DMS79 (cell line): ENCODE results near the gene PSG1.
"Not testable (repeated sequence)": the region's sequence is repeated elsewhere in the genome, so short reads cannot be mapped to it uniquely, and the experiment has no call there.

ENCODE experiments used
- DNase-seq: peaks from one replicate; lab custom pipeline; 2025; lab: John Stamatoyannopoulos, UW

PSG1 gene

GRCh38 chr19:42881279-42881678, 1.8 kb upstream of the PSG1 start:
- DNase-seq, result not testable (repeated sequence)

GRCh38 chr19:42880621-42881020, 1.1 kb upstream of the PSG1 start:
- DNase-seq, result not testable (repeated sequence)

GRCh38 chr19:42876596-42876995, 2.9 kb downstream of the PSG1 start:
- DNase-seq, result not testable (repeated sequence)

GRCh38 chr19:42875881-42876280, 3.6 kb downstream of the PSG1 start:
- not testable (repeated sequence) for DNase-seq

- not testable (repeated sequence) for DNase-seq
Measured at GRCh38 chr19:42874901-42875813, 4.4 kb downstream of the PSG1 start.

- DNase-seq, result not testable (repeated sequence)
Measured at GRCh38 chr19:42874136-42874535, 5.4 kb downstream of the PSG1 start.

- DNase-seq, result no peak
Measured at GRCh38 chr19:42872608-42873007, 6.9 kb downstream of the PSG1 start.

- DNase-seq, result no peak
Measured at GRCh38 chr19:42857544-42857867, 22.0 kb downstream of the PSG1 start.

GRCh38 chr19:42856866-42857543, 22.5 kb downstream of the PSG1 start:
- not testable (repeated sequence) for DNase-seq

GRCh38 chr19:42854745-42855144, 24.8 kb downstream of the PSG1 start:
- DNase-seq, result not testable (repeated sequence)

GRCh38 chr19:42853231-42853630, 26.3 kb downstream of the PSG1 start:
- not testable (repeated sequence) for DNase-seq

GRCh38 chr19:42852821-42853220, 26.7 kb downstream of the PSG1 start:
- DNase-seq, result not testable (repeated sequence)

GRCh38 chr19:42851718-42852280, 27.7 kb downstream of the PSG1 start:
- DNase-seq, result not testable (repeated sequence)

- no peak for DNase-seq
Measured at GRCh38 chr19:42850981-42851717, 28.4 kb downstream of the PSG1 start.

GRCh38 chr19:42846597-42846996, 32.9 kb downstream of the PSG1 start:
- DNase-seq, result no peak

- not testable (repeated sequence) for DNase-seq
Measured at GRCh38 chr19:42843631-42844030, 35.9 kb downstream of the PSG1 start.

GRCh38 chr19:42832746-42833442, 46.6 kb downstream of the PSG1 start:
- not testable (repeated sequence) for DNase-seq

GRCh38 chr19:42832023-42832680, 47.4 kb downstream of the PSG1 start:
- not testable (repeated sequence) for DNase-seq

- DNase-seq, result no peak
Measured at GRCh38 chr19:42831221-42832019, 48.1 kb downstream of the PSG1 start.
